Measurements from ENCODE around the gene TXNDC2. TPM values are rescaled to one million over a fixed set of nuclear protein-coding genes. Genes with fewer than 3 reads are reported as not detected.

The TXNDC2 gene
- total RNA-seq, 1 experiment from 2014 or later, result 0.12 TPM

GRCh38 chr18:9869715-9870430 lies 15.9 kb upstream of the TXNDC2 start (continued):
- TF ChIP-seq ZBTB33 (IDR thresholded peaks at IDR 0.05; ENCODE audit: extremely low read depth, insufficient replicate concordance, low read length) (no peak), RAD21 (IDR thresholded peaks at IDR 0.05; ENCODE audit: low read depth) (peak; percentile 35; the same call in 1 of the 2 replicates)

- ATAC-seq, result peak; percentile 31
Measured at GRCh38 chr18:9870431-9871008, 15.3 kb upstream of the TXNDC2 start.

More at GRCh38 chr18:9870431-9871008, 15.3 kb upstream of the TXNDC2 start:
- Histone ChIP-seq H3K36me3 (ENCODE audit: control insufficient read depth in 1 of 2, insufficient read depth in 2 of 2, low read length in 2 of 2) (no peaks in the 10 kb centered on the region), H4K20me1 (ENCODE audit: insufficient read depth) (no peaks in the 10 kb centered on the region), H2AFZ (ENCODE audit: low read depth, low read length, poor library complexity, severe bottlenecking) (peak overlapping the region; percentile 42), H3K79me2 (ENCODE audit: insufficient read depth, low read length) (no peaks in the 10 kb centered on the region), H3K27ac (ENCODE audit: low read depth, low read length) (peak overlapping the region; percentile 73), H3K4me1 (ENCODE audit: control insufficient read depth in 1 of 2, insufficient read depth in 2 of 2, low read length in 2 of 2) (peaks cover 33 to 72% of the 10 kb centered on the region in 2 experiments), H3K27me3 (ENCODE audit: insufficient read depth, low read length) (no peaks in the 10 kb centered on the region), H3K4me3 (replicated peaks in 1 of 2; ENCODE audit: low read depth in 1 of 2, low read length in 2 of 2) (peak overlapping the region in 1 of 2 experiments; percentile 21; a peak in 1 of 4 replicates), H3K9ac (ENCODE audit: low read length) (peak overlapping the region; percentile 48), H3K9me2 (ENCODE audit: insufficient read depth) (no peaks in the 10 kb centered on the region), H3K4me2 (ENCODE audit: low read length) (peak overlapping the region; percentile 61), H3K9me3 (ENCODE audit: control insufficient read depth in 1 of 2, insufficient read depth in 1 of 2, low read depth in 1 of 2, low read length in 2 of 2) (peaks cover 6 to 11% of the 10 kb centered on the region in 2 experiments; a peak in 2 of 4 replicates)
- DNase-seq (ENCODE audit: low read depth, low spot score), result no peak
- TF ChIP-seq SP1 (IDR thresholded peaks at IDR 0.05; ENCODE audit: low read depth) (no peak), SIN3A (IDR thresholded peaks at IDR 0.05; ENCODE audit: low read depth) (no peak), ATF3 (IDR thresholded peaks at IDR 0.05) (no peak), RAD21 (IDR thresholded peaks at IDR 0.05; ENCODE audit: low read depth) (no peak), POLR2AphosphoS5 (IDR thresholded peaks at IDR 0.05; ENCODE audit: low read depth, low read length) (no peak), ELF1 (IDR thresholded peaks at IDR 0.05; ENCODE audit: borderline replicate concordance, low read depth) (no peak), EZH2phosphoT487 (IDR thresholded peaks at IDR 0.05; ENCODE audit: borderline replicate concordance) (no peak), ZBTB33 (IDR thresholded peaks at IDR 0.05; ENCODE audit: extremely low read depth, insufficient replicate concordance, low read length) (no peak), MAX (IDR thresholded peaks at IDR 0.05) (no peak; the same call in 1 of the 2 replicates), CEBPB (IDR thresholded peaks at IDR 0.05; ENCODE audit: low read depth) (no peak), FOSL1 (IDR thresholded peaks at IDR 0.05; ENCODE audit: low read depth) (no peak), TCF7L2 (IDR thresholded peaks at IDR 0.05; ENCODE audit: borderline replicate concordance, extremely low read depth, insufficient read depth, insufficient read length) (no peak), SRF (IDR thresholded peaks at IDR 0.05; ENCODE audit: low read depth) (no peak), JUND (IDR thresholded peaks at IDR 0.05) (no peak), ZFX (IDR thresholded peaks at IDR 0.05) (no peak), YY1 (IDR thresholded peaks at IDR 0.05; ENCODE audit: extremely low read depth, insufficient replicate concordance, low read depth, low read length) (no peak), EZH2 (IDR thresholded peaks at IDR 0.05) (no peak), EGR1 (IDR thresholded peaks at IDR 0.05; ENCODE audit: low read depth) (no peak)
- POLR2A ChIA-PET, result interaction anchor here (1.2 to 2.8 kb wide), 4 partner anchors 9 to 43 kb away, joined by 3 to 12 read pairs (median 8); partner anchors contain the start of gene VAPA
- TSS peak; percentile 54 for BruUV-seq (replicated peaks)
- CTCF ChIA-PET, result interaction anchor here (1.0 kb wide), 1 partner anchor 28 kb away, joined by 3 read pairs; no protein-coding TSS in a partner anchor
- RAD21 ChIA-PET (ENCODE audit: low non-redundant PET in 1 of 2, low total read pairs in 2 of 2, uncharacterized antibody in 2 of 2, unreplicated experiment in 2 of 2), result no interaction called here
- intact Hi-C loops (cut with micrococcal nuclease), result no loop called here

All from HCT116 (cell line).